Measurements from ENCODE around the gene TEX22. TPM values are rescaled to one million over a fixed set of nuclear protein-coding genes. Genes with fewer than 3 reads are reported as not detected.

Gene TEX22
- total and polyA plus RNA-seq, 8 donors: 0.18 to 0.35 TPM; not detected in 6

GRCh38 chr14:105444859-105445258 lies 46.5 kb downstream of the TEX22 start:
- intact Hi-C loops (cut with DNase I; ENCODE audit: low total_unique reads): no loop called here
- TF ChIP-seq EP300 (IDR thresholded peaks at IDR 0.05) (no peak), POLR2A (IDR thresholded peaks at IDR 0.05) (no peak), CTCF (IDR thresholded peaks at IDR 0.05) (no peak), POLR2AphosphoS5 (IDR thresholded peaks at IDR 0.05) (no peak)
- no peak overlapping the region for H3K4me3 ChIP-seq
- H3K27ac ChIP-seq: no peak overlapping the region
- no peaks in the 10 kb centered on the region for H3K9me3 ChIP-seq
- H3K4me1 ChIP-seq: peaks cover 6 to 14% (median 10%) of the 10 kb centered on the region in 4 donors
- no peak for DNase-seq
- WGBS, 5 donors: 86 to 91% (median 88%) methylated on average over 14 to 17 of the region's 17 CpGs
- peaks cover 4 to 66% (median 36%) of the 10 kb centered on the region in 4 donors for H3K36me3 ChIP-seq
- H3K27me3 ChIP-seq: no peaks in the 10 kb centered on the region

GRCh38 chr14:105445290-105445689 lies 47.0 kb downstream of the TEX22 start:
- no peak overlapping the region for H3K27ac ChIP-seq
- DNase-seq: no peak
- no peaks in the 10 kb centered on the region for H3K27me3 ChIP-seq
- no peaks in the 10 kb centered on the region for H3K9me3 ChIP-seq
- H3K4me1 ChIP-seq: peaks cover 6 to 14% (median 10%) of the 10 kb centered on the region in 4 donors
- H3K36me3 ChIP-seq: peaks cover 8 to 66% (median 38%) of the 10 kb centered on the region in 4 donors
- intact Hi-C loops (cut with DNase I; ENCODE audit: low total_unique reads): no loop called here
- no peak overlapping the region for H3K4me3 ChIP-seq
- 85 to 93% (median 91%) methylated on average over 6 to 24 of the region's 24 CpGs for WGBS, 5 donors
- TF ChIP-seq EP300 (IDR thresholded peaks at IDR 0.05): no peak
- no peak for TF ChIP-seq POLR2AphosphoS5 (IDR thresholded peaks at IDR 0.05)
- TF ChIP-seq CTCF (IDR thresholded peaks at IDR 0.05): no peak
- no peak for TF ChIP-seq POLR2A (IDR thresholded peaks at IDR 0.05)

- Histone ChIP-seq H3K9me3 (no peaks in the 10 kb centered on the region), H3K4me1 (peaks cover 6 to 14% (median 10%) of the 10 kb centered on the region in 4 donors), H3K27ac (no peak overlapping the region), H3K36me3 (peaks cover 11 to 66% (median 43%) of the 10 kb centered on the region in 4 donors), H3K4me3 (no peak overlapping the region), H3K27me3 (no peaks in the 10 kb centered on the region)
- intact Hi-C loops (cut with DNase I; ENCODE audit: low total_unique reads): no loop called here
- TF ChIP-seq POLR2A (IDR thresholded peaks at IDR 0.05) (no peak), CTCF (IDR thresholded peaks at IDR 0.05) (no peak), EP300 (IDR thresholded peaks at IDR 0.05) (no peak), POLR2AphosphoS5 (IDR thresholded peaks at IDR 0.05) (no peak)
- DNase-seq: no peak
- WGBS, 5 donors: 89 to 91% (median 91%) methylated on average over 13 to 26 of the region's 26 CpGs
These were observed 47.8 kb downstream of the TEX22 start for GRCh38 chr14:105445901-105446845.

GRCh38 chr14:105446971-105447370 lies 48.6 kb downstream of the TEX22 start:
- intact Hi-C loops (cut with DNase I; ENCODE audit: low total_unique reads): no loop called here
- DNase-seq: no peak
- no peaks in the 10 kb centered on the region for H3K9me3 ChIP-seq

More at GRCh38 chr14:105446971-105447370, 48.6 kb downstream of the TEX22 start:
- 77 to 88% (median 79%) methylated on average over 12 to 14 of the region's 14 CpGs for WGBS, 5 donors
- H3K4me1 ChIP-seq: peaks cover 6 to 14% (median 10%) of the 10 kb centered on the region in 4 donors
- H3K36me3 ChIP-seq: peaks cover 15 to 68% (median 47%) of the 10 kb centered on the region in 4 donors
- no peak for TF ChIP-seq CTCF (IDR thresholded peaks at IDR 0.05)
- no peak for TF ChIP-seq POLR2AphosphoS5 (IDR thresholded peaks at IDR 0.05)
- TF ChIP-seq POLR2A (IDR thresholded peaks at IDR 0.05): no peak
- no peak for TF ChIP-seq EP300 (IDR thresholded peaks at IDR 0.05)
- H3K4me3 ChIP-seq: no peak overlapping the region
- no peaks in the 10 kb centered on the region for H3K27me3 ChIP-seq
- H3K27ac ChIP-seq: no peak overlapping the region

Data from stomach (tissue), 9 donors.